Measurements from ENCODE around the gene UGGT1. TPM values are rescaled to one million over a fixed set of nuclear protein-coding genes. Genes with fewer than 3 reads are reported as not detected.

UGGT1 gene
- total and polyA plus RNA-seq, 3 donors from 2014 or later, result 17.5 to 71.6 (median 40.5) TPM

DNA sequence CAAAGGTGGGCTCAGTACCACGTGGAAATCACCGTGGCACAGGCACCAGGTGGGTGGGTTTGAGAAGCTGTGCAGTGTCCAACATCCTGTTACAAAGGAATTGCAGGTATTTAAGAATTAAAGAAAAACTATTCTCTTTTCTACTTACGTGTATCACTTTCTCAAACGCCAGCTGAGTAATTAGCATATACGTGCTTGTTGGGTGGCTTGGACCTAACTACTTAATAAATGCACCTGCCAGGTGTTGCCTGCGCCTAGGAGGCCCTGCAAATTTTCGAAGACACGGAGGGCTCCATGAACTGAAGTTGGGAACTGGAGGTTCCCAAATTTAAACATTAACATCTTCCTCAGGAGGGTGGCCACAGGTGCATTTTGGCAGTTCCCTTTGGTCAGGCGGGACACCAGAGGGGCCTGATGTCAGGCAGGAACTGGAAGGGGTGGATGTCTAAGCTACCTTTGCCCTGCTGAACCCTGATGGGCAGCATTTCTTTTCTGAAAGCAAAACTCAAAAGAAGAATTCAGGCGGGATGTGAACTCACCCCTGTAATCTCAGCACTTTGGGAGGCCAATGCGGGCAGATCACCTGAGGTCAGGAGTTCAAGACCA lies 142.9 kb downstream of the UGGT1 start:
- 45% methylated on average over 11 of the region's 11 CpGs for WGBS, 2 donors
- no peak overlapping the region for H3K27ac ChIP-seq
- no peaks in the 10 kb centered on the region for H3K4me1 ChIP-seq
- peak overlapping the region; percentile 67 to 70 for H3K4me3 ChIP-seq
- DNase-seq, result no peak
- no peaks in the 10 kb centered on the region for H3K36me3 ChIP-seq (ENCODE audit: low read depth, missing control alignments)
- no peaks in the 10 kb centered on the region for H3K9me3 ChIP-seq
- H3K27me3 ChIP-seq, result no peaks in the 10 kb centered on the region
- no peak for TF ChIP-seq POLR2A (IDR thresholded peaks at IDR 0.05)
- no peak for TF ChIP-seq CTCF (IDR thresholded peaks at IDR 0.05)
- intact Hi-C loops (cut with DNase I; ENCODE audit: low total_unique reads), result no loop called here

DNA sequence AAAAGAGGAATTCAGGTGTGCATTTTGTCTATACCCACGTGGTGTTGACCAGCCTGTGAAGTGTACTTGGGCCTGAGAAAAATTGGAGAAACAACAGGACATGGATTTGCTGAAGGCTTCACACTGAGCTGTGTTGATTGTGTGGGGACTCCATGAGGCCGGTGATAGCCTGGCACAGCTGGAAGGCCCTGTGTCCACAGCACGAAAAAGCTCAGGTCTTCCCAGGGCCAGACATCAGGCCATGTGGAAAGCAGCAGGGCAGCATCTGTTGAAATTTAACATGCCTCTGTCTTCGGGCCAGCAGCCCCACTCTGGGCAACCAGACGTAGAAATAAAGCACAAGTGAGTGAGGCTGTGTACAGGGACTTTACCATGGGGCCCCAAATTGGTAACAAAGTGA lies 143.6 kb downstream of the UGGT1 start:
- Histone ChIP-seq H3K27ac (no peak overlapping the region), H3K4me3 (no peak overlapping the region), H3K36me3 (ENCODE audit: low read depth, missing control alignments) (no peaks in the 10 kb centered on the region), H3K9me3 (no peaks in the 10 kb centered on the region), H3K4me1 (no peaks in the 10 kb centered on the region), H3K27me3 (no peaks in the 10 kb centered on the region)
- DNase-seq, result no peak
- intact Hi-C loops (cut with DNase I; ENCODE audit: low total_unique reads), result no loop called here
- TF ChIP-seq POLR2A (IDR thresholded peaks at IDR 0.05) (no peak), CTCF (IDR thresholded peaks at IDR 0.05) (no peak)
- WGBS, 2 donors, result 84% methylated on average over 5 of the region's 5 CpGs

- H3K36me3 ChIP-seq (ENCODE audit: low read depth, missing control alignments), result no peaks in the 10 kb centered on the region
- no peak for TF ChIP-seq CTCF (IDR thresholded peaks at IDR 0.05)
- no peak for TF ChIP-seq POLR2A (IDR thresholded peaks at IDR 0.05)
- no peaks in the 10 kb centered on the region for H3K27me3 ChIP-seq
- DNase-seq, result no peak
- intact Hi-C loops (cut with DNase I; ENCODE audit: low total_unique reads), result no loop called here
- H3K27ac ChIP-seq, result no peak overlapping the region
- H3K4me1 ChIP-seq, result no peaks in the 10 kb centered on the region
- H3K4me3 ChIP-seq, result no peak overlapping the region
- H3K9me3 ChIP-seq, result no peaks in the 10 kb centered on the region
- 86 to 94% methylated on average over 8 of the region's 8 CpGs for WGBS, 2 donors
Observed at GRCh38 chr2:128235581-128235980, 144.6 kb downstream of the UGGT1 start.

GRCh38 chr2:128236491-128237035 lies 145.6 kb downstream of the UGGT1 start:
- WGBS, 2 donors, result 87 to 98% methylated on average over 8 of the region's 8 CpGs

More at GRCh38 chr2:128236491-128237035, 145.6 kb downstream of the UGGT1 start:
- DNase-seq, result no peak
- no peak overlapping the region for H3K4me3 ChIP-seq
- no peaks in the 10 kb centered on the region for H3K27me3 ChIP-seq
- intact Hi-C loops (cut with DNase I; ENCODE audit: low total_unique reads), result no loop called here
- TF ChIP-seq CTCF (IDR thresholded peaks at IDR 0.05) (no peak), POLR2A (IDR thresholded peaks at IDR 0.05) (no peak)
- H3K4me1 ChIP-seq, result no peaks in the 10 kb centered on the region
- H3K9me3 ChIP-seq, result no peaks in the 10 kb centered on the region
- no peaks in the 10 kb centered on the region for H3K36me3 ChIP-seq (ENCODE audit: low read depth, missing control alignments)
- H3K27ac ChIP-seq, result no peak overlapping the region

All from testis (tissue), 3 donors.